AG04450 (cell line): ENCODE measurements around the gene TSN. TPM values are rescaled to one million over a fixed set of nuclear protein-coding genes. Genes with fewer than 3 reads are reported as not detected.

Source experiments
- CTCF ChIA-PET: fragments of 300-600, 350-600 bp; formaldehyde crosslinking; extraction: SDS; loops from one replicate; lab custom pipeline; 2022; ENCODE audit warnings: antibody characterized with exemption, inconsistent platforms; lab: Charles Lee
- POLR2A ChIA-PET: fragments of 350-600 bp; formaldehyde crosslinking; extraction: SDS; loops from one replicate; lab custom pipeline; 2021; ENCODE audit warnings: antibody characterized with exemption, inconsistent platforms; lab: Yijun Ruan, JAX
- DNase-seq: peaks from one replicate; pipeline ENCODE4 v3.0.0-alpha.2; 2011; ENCODE audit warnings: low read depth, low spot score
- H3K27ac ChIP-seq: one replicate; pipeline ENCODE4 v1.5.1; 2012; ENCODE audit warnings: low read depth, low read length, control low read depth
- H3K27me3 ChIP-seq: one replicate; pipeline ENCODE4 v1.6.0; 2012; ENCODE audit warnings: low read length; ENCODE audit not compliant: control insufficient read depth, insufficient read depth
- H3K4me3 ChIP-seq: 2 replicates; pipeline ENCODE4 v1.5.1; 2011; ENCODE audit warnings: mild to moderate bottlenecking, low read depth, low read length, control low read depth
- H3K9me3 ChIP-seq: 2 replicates; pipeline ENCODE4 v1.5.1; 2012; ENCODE audit warnings: low read length; ENCODE audit not compliant: control insufficient read depth, insufficient read depth
- CTCF ChIP-seq: IDR thresholded peaks from 2 replicates; pipeline ENCODE4 v1.5.1; 2011; ENCODE audit warnings: low read depth, low read length, control low read depth, inconsistent platforms
- polyA plus RNA-seq: library from polyadenylated mRNA; depleted of rRNA; stranded (reverse); fragments of >200 nt; gene quantifications from 2 replicates; pipeline ENCODE4 v1.2.3, GENCODE V29; 2011

Gene TSN
- polyA plus RNA-seq, 1 experiment = 77.3 TPM

GRCh38 chr2:121793816-121794215, 38.4 kb downstream of the TSN start:
- Histone ChIP-seq H3K27ac (no peak overlapping the region), H3K4me3 (no peak overlapping the region), H3K9me3 (no peaks in the 10 kb centered on the region), H3K27me3 (peaks cover 10% of the 10 kb centered on the region)
- TF ChIP-seq CTCF = no peak
- CTCF ChIA-PET = interaction anchor here (0.7 kb wide), 1 partner anchor 17 kb away, joined by 3 read pairs; no protein-coding TSS in a partner anchor
- POLR2A ChIA-PET = no interaction called here
- DNase-seq = no peak

GRCh38 chr2:121794233-121794632, 38.8 kb downstream of the TSN start:
- H3K4me3 ChIP-seq = no peak overlapping the region
- TF ChIP-seq CTCF = no peak
- CTCF ChIA-PET = no interaction called here

GRCh38 chr2:121796239-121796638, 40.8 kb downstream of the TSN start:
- Histone ChIP-seq H3K9me3 (no peaks in the 10 kb centered on the region), H3K27me3 (peaks cover 10% of the 10 kb centered on the region), H3K4me3 (no peak overlapping the region), H3K27ac (no peak overlapping the region)
- POLR2A ChIA-PET = no interaction called here
- CTCF ChIA-PET = interaction anchor here (2.0 kb wide), 1 partner anchor 15 kb away, joined by 6 read pairs; no protein-coding TSS in a partner anchor
- DNase-seq = no peak
- TF ChIP-seq CTCF = no peak

More at GRCh38 chr2:121794233-121794632, 38.8 kb downstream of the TSN start:
- POLR2A ChIA-PET = no interaction called here
- H3K27me3 ChIP-seq = peaks cover 10% of the 10 kb centered on the region
- no peak for DNase-seq
- H3K9me3 ChIP-seq = no peaks in the 10 kb centered on the region
- H3K27ac ChIP-seq = no peak overlapping the region

- TF ChIP-seq CTCF = no peak
- Histone ChIP-seq H3K27ac (no peak overlapping the region), H3K9me3 (no peaks in the 10 kb centered on the region), H3K4me3 (no peak overlapping the region), H3K27me3 (peaks cover 10% of the 10 kb centered on the region)
- ChIA-PET POLR2A (no interaction called here), CTCF (interaction anchor here (1.2 kb wide), 1 partner anchor 12 kb away, joined by 4 read pairs; no protein-coding TSS in a partner anchor)
- no peak for DNase-seq
Observed at GRCh38 chr2:121798617-121799016, 43.2 kb downstream of the TSN start.

GRCh38 chr2:121801916-121802315, 46.5 kb downstream of the TSN start:
- Histone ChIP-seq H3K27me3 (peaks cover 8% of the 10 kb centered on the region), H3K4me3 (no peak overlapping the region), H3K27ac (no peak overlapping the region), H3K9me3 (no peaks in the 10 kb centered on the region)
- ChIA-PET POLR2A (no interaction called here), CTCF (no interaction called here)
- DNase-seq = no peak
- no peak for TF ChIP-seq CTCF
